AG04450 (cell line): Measurements from ENCODE around the gene GP2. TPM values are rescaled to one million over a fixed set of nuclear protein-coding genes. Genes with fewer than 3 reads are reported as not detected.

ENCODE experiments used
- CTCF ChIA-PET: fragments of 300-600, 350-600 bp; formaldehyde crosslinking; extraction: SDS; loops from one replicate; lab custom pipeline; 2022; ENCODE audit warnings: antibody characterized with exemption, inconsistent platforms; lab: Charles Lee
- POLR2A ChIA-PET: fragments of 350-600 bp; formaldehyde crosslinking; extraction: SDS; loops from one replicate; lab custom pipeline; 2021; ENCODE audit warnings: antibody characterized with exemption, inconsistent platforms; lab: Yijun Ruan, JAX
- DNase-seq: peaks from one replicate; pipeline ENCODE4 v3.0.0-alpha.2; 2011; ENCODE audit warnings: low read depth, low spot score
- H3K27ac ChIP-seq: one replicate; pipeline ENCODE4 v1.5.1; 2012; ENCODE audit warnings: low read depth, low read length, control low read depth
- H3K27me3 ChIP-seq: one replicate; pipeline ENCODE4 v1.6.0; 2012; ENCODE audit warnings: low read length; ENCODE audit not compliant: control insufficient read depth, insufficient read depth
- H3K4me3 ChIP-seq: 2 replicates; pipeline ENCODE4 v1.5.1; 2011; ENCODE audit warnings: mild to moderate bottlenecking, low read depth, low read length, control low read depth
- H3K9me3 ChIP-seq: 2 replicates; pipeline ENCODE4 v1.5.1; 2012; ENCODE audit warnings: low read length; ENCODE audit not compliant: control insufficient read depth, insufficient read depth
- CTCF ChIP-seq: IDR thresholded peaks from 2 replicates; pipeline ENCODE4 v1.5.1; 2011; ENCODE audit warnings: low read depth, low read length, control low read depth, inconsistent platforms
- polyA plus RNA-seq: library from polyadenylated mRNA; depleted of rRNA; stranded (reverse); fragments of >200 nt; gene quantifications from 2 replicates; pipeline ENCODE4 v1.2.3, GENCODE V29; 2011

Gene GP2
- polyA plus RNA-seq, 1 experiment = not detected

- Histone ChIP-seq H3K9me3 (no peaks in the 10 kb centered on the region), H3K4me3 (no peak overlapping the region), H3K27me3 (no peaks in the 10 kb centered on the region), H3K27ac (no peak overlapping the region)
- no peak for TF ChIP-seq CTCF
- no peak for DNase-seq
- ChIA-PET CTCF (interaction anchor here (1.1 kb wide), 1 partner anchor 8 kb away, joined by 6 read pairs; no protein-coding TSS in a partner anchor), POLR2A (no interaction called here)
Observed at GRCh38 chr16:20308266-20308665, 19.0 kb downstream of the GP2 start.

- no peak for DNase-seq
- no peak overlapping the region for H3K4me3 ChIP-seq
- H3K27ac ChIP-seq = no peak overlapping the region
- CTCF ChIA-PET = interaction anchor here (1.0 kb wide), 1 partner anchor 400 kb away, joined by 3 read pairs; no protein-coding TSS in a partner anchor
- TF ChIP-seq CTCF = no peak
- no peaks in the 10 kb centered on the region for H3K27me3 ChIP-seq
- POLR2A ChIA-PET = no interaction called here
- no peaks in the 10 kb centered on the region for H3K9me3 ChIP-seq
Observed at GRCh38 chr16:20307791-20308190, 19.5 kb downstream of the GP2 start.

- ChIA-PET CTCF (interaction anchor here (1.0 kb wide), 1 partner anchor 399 kb away, joined by 3 read pairs; no protein-coding TSS in a partner anchor), POLR2A (no interaction called here)
Observed at GRCh38 chr16:20307240-20307671, 20.1 kb downstream of the GP2 start.

GRCh38 chr16:20306401-20306800 lies 20.9 kb downstream of the GP2 start:
- no peak for TF ChIP-seq CTCF
- Histone ChIP-seq H3K9me3 (no peaks in the 10 kb centered on the region), H3K4me3 (no peak overlapping the region), H3K27me3 (no peaks in the 10 kb centered on the region), H3K27ac (no peak overlapping the region)
- ChIA-PET CTCF (no interaction called here), POLR2A (no interaction called here)
- DNase-seq = no peak

More at GRCh38 chr16:20307240-20307671, 20.1 kb downstream of the GP2 start:
- DNase-seq = no peak
- H3K27ac ChIP-seq = no peak overlapping the region
- H3K4me3 ChIP-seq = no peak overlapping the region
- H3K9me3 ChIP-seq = no peaks in the 10 kb centered on the region
- no peak for TF ChIP-seq CTCF
- H3K27me3 ChIP-seq = no peaks in the 10 kb centered on the region

- H3K4me3 ChIP-seq = no peak overlapping the region
- DNase-seq = no peak
- no peak overlapping the region for H3K27ac ChIP-seq
- no peaks in the 10 kb centered on the region for H3K27me3 ChIP-seq
- ChIA-PET POLR2A (no interaction called here), CTCF (interaction anchor here (6.5 kb wide), 1 partner anchor 395 kb away, joined by 133 read pairs; no protein-coding TSS in a partner anchor)
- no peaks in the 10 kb centered on the region; the same call in 1 of the 2 replicates for H3K9me3 ChIP-seq
- TF ChIP-seq CTCF = no peak
Observed at GRCh38 chr16:20303012-20303411, 24.3 kb downstream of the GP2 start.
